ENCODE measurements around the gene FGF7.
"Not testable (repeated sequence)": the region's sequence is repeated elsewhere in the genome, so short reads cannot be mapped to it uniquely, and the experiment has no call there.

Gene FGF7

GRCh38 chr15:49495993-49496753 is 73.1 kb downstream of the FGF7 start:
- DNase-seq (ENCODE audit: low spot score): no peak

DNA sequence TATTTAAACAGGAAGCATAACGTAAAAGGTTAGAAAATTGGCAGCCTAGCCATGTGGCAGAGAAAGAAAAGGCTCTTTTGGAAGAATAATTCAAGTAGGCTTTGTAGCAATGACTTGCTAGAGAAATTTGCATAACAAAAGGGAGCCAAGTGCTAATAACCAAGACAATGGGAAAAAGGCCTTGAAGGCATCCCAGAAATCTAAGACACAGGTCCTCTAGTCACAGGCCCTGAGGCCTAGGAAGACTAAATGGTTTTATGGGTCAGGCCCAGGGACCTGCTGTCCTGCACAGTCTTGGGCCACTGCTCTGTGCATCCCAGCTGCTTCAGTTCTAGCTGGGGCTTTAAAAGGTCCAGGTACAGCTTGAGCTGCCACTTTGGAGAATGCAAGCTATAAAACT is 78.5 kb downstream of the FGF7 start:
- DNase-seq (ENCODE audit: low spot score): no peak

DNA sequence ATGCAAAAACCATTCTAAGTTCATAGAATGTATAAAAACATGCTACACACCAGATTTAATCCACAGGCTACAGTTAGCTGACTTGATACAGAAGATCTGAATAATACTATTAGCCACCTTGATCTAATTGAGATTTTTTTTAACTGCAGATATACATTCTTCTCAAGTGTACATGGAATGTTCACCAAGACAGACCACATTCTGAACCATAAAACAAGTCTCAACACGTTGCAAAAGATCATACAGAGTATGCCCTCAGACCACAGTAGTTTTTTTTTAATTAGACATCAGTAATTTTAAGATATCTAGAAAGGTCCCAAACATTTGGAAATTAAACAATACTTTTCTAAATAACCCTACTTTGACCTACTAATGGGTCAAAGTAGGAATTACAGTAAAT is 83.3 kb downstream of the FGF7 start:
- no peak for DNase-seq (ENCODE audit: low spot score)

GRCh38 chr15:49507261-49507660 is 84.2 kb downstream of the FGF7 start:
- DNase-seq (ENCODE audit: low spot score): no peak

- not testable (repeated sequence) for DNase-seq (ENCODE audit: low spot score)
Measured at GRCh38 chr15:49512739-49513138, 89.7 kb downstream of the FGF7 start.

GRCh38 chr15:49521802-49522201 is 98.8 kb downstream of the FGF7 start:
- DNase-seq (ENCODE audit: low spot score): no peak

- no peak for DNase-seq (ENCODE audit: low spot score)
Measured at GRCh38 chr15:49528289-49528688, 105.2 kb downstream of the FGF7 start.

DNA sequence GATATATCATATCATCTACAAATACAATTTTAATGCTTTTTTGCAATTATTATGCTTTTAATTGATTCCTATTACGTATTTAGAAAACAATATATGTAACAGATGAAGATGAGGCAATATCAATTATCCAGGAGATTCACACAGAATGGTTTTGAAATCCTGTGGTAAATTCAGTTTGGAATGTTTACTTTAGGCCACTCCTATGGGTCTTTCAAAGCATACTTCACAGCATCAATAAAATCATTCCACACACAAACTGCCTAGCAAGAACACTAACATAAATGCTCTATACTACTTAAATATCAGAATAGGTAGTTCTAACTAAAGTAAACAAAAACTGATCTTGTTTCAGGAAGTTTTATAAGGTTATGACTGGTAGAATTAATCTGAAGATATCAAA is 107.0 kb downstream of the FGF7 start:
- no peak for DNase-seq (ENCODE audit: low spot score)
